BE2C (cell line): ENCODE results near the gene CNOT9.

Source experiments
- DNase-seq: peaks from one replicate; pipeline ENCODE4 v3.0.0-alpha.2; 2020
- H3K27me3 ChIP-seq: fragments of 250-450 bp; sonication (Bioruptor Pico); 2 replicates; pipeline ENCODE4 v1.5.1; 2020; ENCODE audit warnings: mild to moderate bottlenecking
- H3K36me3 ChIP-seq: fragments of 250-450 bp; sonication (Bioruptor Pico); 2 replicates; pipeline ENCODE4 v1.5.1; 2020; ENCODE audit warnings: mild to moderate bottlenecking
- H3K4me1 ChIP-seq: fragments of 250-450 bp; sonication (Bioruptor Pico); 2 replicates; pipeline ENCODE4 v1.5.1; 2020
- H3K4me3 ChIP-seq: 2 replicates; pipeline ENCODE4 v1.5.1; 2011; ENCODE audit warnings: low read depth, low read length
- H3K9me3 ChIP-seq: fragments of 250-450 bp; sonication (Bioruptor Pico); 2 replicates; pipeline ENCODE4 v1.5.1; 2020
- CTCF ChIP-seq: IDR thresholded peaks from 2 replicates; pipeline ENCODE4 v1.5.1; 2012; ENCODE audit warnings: mild to moderate bottlenecking, low read depth, low read length

Gene CNOT9

GRCh38 chr2:218631837-218632236, 63.2 kb downstream of the CNOT9 start:
- no peak for TF ChIP-seq CTCF
- DNase-seq: no peak
- no peak overlapping the region for H3K4me3 ChIP-seq

GRCh38 chr2:218635719-218636118, 67.1 kb downstream of the CNOT9 start:
- DNase-seq: no peak
- H3K9me3 ChIP-seq: no peaks in the 10 kb centered on the region
- peaks cover 88% of the 10 kb centered on the region for H3K36me3 ChIP-seq
- TF ChIP-seq CTCF: no peak
- no peaks in the 10 kb centered on the region for H3K4me1 ChIP-seq
- H3K27me3 ChIP-seq: no peaks in the 10 kb centered on the region
- H3K4me3 ChIP-seq: no peak overlapping the region

More at GRCh38 chr2:218631837-218632236, 63.2 kb downstream of the CNOT9 start:
- Histone ChIP-seq H3K9me3 (no peaks in the 10 kb centered on the region), H3K27me3 (no peaks in the 10 kb centered on the region), H3K4me1 (peaks cover 3% of the 10 kb centered on the region; the same call in 1 of the 2 replicates), H3K36me3 (peaks cover 78% of the 10 kb centered on the region)

DNA sequence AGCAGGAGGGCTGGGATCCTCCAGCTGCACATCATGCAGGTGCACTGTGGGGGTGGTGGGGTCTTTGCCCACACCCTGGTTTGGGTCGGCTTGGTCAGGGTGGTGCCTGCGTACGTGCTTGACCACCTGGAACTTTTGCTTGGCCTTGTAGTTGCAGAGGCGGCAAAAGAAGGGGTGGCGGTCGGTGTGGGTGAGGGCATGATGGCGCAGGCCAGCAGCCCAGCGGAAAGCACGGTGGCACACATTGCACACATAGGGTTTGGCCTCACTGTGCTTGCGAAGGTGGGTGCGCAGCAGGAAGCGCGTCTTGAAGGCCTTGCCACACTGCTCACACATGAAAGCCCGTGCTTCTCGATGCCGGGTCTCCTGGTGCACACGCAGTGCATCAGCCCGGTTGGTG, 69.7 kb downstream of the CNOT9 start:
- Histone ChIP-seq H3K4me1 (no peaks in the 10 kb centered on the region), H3K27me3 (no peaks in the 10 kb centered on the region), H3K4me3 (no peak overlapping the region), H3K36me3 (peaks cover 83% of the 10 kb centered on the region), H3K9me3 (no peaks in the 10 kb centered on the region)
- no peak for TF ChIP-seq CTCF
- DNase-seq: no peak

DNA sequence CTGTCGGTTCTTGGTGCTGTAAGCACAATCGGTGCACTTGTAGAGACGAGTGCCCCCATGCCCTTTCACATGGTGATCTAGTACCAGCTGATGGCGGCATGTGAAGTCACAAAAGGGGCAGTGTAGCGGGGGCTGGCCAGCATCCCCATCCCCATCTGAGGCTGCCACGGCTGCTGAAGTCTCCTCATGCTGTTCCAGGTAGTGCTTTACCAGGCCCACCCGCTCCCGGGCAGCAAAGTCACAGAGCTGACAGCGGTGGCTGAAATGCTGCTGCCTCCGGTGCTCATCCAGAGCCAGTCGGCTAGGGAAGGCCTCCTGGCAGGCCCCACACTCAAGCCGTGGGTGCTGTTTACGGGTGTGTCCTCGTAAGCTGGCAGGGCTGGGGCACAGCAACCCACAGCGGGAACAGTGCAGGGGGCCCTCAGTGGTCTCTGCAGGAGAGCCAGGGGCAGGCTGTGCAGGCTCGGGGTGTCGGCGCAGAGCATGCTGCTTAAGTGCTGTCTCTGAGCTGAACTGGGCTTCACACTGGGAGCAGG, 73.5 kb downstream of the CNOT9 start:
- Histone ChIP-seq H3K36me3 (peaks cover 75% of the 10 kb centered on the region), H3K4me1 (no peaks in the 10 kb centered on the region), H3K9me3 (no peaks in the 10 kb centered on the region), H3K4me3 (no peak overlapping the region), H3K27me3 (no peaks in the 10 kb centered on the region)
- no peak for TF ChIP-seq CTCF
- DNase-seq: no peak

- no peaks in the 10 kb centered on the region for H3K27me3 ChIP-seq
- no peaks in the 10 kb centered on the region for H3K9me3 ChIP-seq
- DNase-seq: no peak
- no peak overlapping the region for H3K4me3 ChIP-seq
- peaks cover 74% of the 10 kb centered on the region for H3K36me3 ChIP-seq
- no peaks in the 10 kb centered on the region for H3K4me1 ChIP-seq
- TF ChIP-seq CTCF: no peak
Observed at GRCh38 chr2:218642786-218643185, 74.1 kb downstream of the CNOT9 start.

- H3K36me3 ChIP-seq: peaks cover 74% of the 10 kb centered on the region
- DNase-seq: no peak
- H3K4me1 ChIP-seq: no peaks in the 10 kb centered on the region
- no peaks in the 10 kb centered on the region for H3K27me3 ChIP-seq
- H3K4me3 ChIP-seq: no peak overlapping the region
- H3K9me3 ChIP-seq: no peaks in the 10 kb centered on the region
- TF ChIP-seq CTCF: no peak
Observed at GRCh38 chr2:218643751-218644310, 75.2 kb downstream of the CNOT9 start.
